Testis (tissue), 2 donors: ENCODE results near the gene FAM131B.

Source experiments
- POLR2A ChIP-seq: fragments of 450-650 bp; IDR thresholded peaks from one replicate; pipeline ENCODE4 v1.6.1; 2017; ENCODE audit warnings: antibody characterized with exemption, mild to moderate bottlenecking, moderate library complexity
- TF ChIP-seq, protein P1 (sequence below), 3 experiments: fragments of 450-650 bp in 2 of 3; fragments of 200-600 bp in 1 of 3; sonication (generic) in 1 of 3; IDR thresholded peaks; one replicate each; pipeline ENCODE4 v1.5.1; 2016 to 2019; ENCODE audit warnings: antibody characterized with exemption in 3 of 3, mild to moderate bottlenecking in 2 of 3, moderate library complexity in 1 of 3

DNA sequence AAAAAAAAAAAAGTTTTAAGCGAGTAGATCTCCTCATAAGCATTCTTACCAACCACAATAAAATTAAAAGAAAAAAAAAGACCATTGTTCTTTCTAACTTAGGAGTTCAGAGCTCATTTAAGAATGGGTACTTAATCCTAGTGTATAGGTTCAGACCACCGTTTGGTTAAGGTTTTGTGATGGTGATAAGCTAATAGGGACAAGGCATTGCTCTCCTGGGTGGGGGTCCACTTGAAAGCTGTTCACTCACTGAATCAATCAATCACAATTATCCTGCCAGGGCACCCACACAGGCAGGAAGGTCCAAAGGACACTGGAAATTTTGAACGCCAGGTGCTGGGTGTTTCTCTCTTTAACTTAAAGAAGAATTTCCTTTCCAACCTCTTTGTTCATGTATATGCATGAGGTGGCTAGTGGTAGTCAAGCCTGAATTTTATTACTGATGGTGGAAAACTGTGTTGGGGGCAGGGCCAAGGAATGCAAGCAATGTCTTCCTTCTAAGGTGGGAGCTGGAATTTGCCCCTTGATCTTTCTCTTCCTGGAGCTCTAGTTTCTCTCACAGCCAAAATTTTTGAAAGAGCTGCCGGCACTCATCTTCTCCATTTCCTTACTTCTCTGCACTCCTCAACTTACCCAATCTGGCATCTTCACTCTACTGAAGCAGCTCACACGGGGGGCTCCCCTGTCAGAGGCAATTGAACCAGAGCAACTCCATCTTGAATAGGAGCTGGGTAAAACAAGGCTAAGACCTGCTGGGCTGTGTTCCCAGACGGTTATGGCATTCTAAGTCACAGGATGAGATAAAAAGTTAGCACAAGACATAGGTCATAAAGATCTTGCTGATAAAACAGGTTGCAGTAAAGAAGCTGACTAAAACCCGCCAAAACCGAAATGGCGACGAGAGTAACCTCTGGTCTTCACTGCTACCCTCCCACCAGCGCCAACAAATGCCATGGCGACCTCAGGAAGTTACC lies 7.5 kb upstream of the FAM131B start:
- TF ChIP-seq, protein P1, sequence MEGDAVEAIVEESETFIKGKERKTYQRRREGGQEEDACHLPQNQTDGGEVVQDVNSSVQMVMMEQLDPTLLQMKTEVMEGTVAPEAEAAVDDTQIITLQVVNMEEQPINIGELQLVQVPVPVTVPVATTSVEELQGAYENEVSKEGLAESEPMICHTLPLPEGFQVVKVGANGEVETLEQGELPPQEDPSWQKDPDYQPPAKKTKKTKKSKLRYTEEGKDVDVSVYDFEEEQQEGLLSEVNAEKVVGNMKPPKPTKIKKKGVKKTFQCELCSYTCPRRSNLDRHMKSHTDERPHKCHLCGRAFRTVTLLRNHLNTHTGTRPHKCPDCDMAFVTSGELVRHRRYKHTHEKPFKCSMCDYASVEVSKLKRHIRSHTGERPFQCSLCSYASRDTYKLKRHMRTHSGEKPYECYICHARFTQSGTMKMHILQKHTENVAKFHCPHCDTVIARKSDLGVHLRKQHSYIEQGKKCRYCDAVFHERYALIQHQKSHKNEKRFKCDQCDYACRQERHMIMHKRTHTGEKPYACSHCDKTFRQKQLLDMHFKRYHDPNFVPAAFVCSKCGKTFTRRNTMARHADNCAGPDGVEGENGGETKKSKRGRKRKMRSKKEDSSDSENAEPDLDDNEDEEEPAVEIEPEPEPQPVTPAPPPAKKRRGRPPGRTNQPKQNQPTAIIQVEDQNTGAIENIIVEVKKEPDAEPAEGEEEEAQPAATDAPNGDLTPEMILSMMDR (IDR thresholded peaks at IDR 0.05) = no peak
- TF ChIP-seq POLR2A = no peak
